Middle frontal gyrus (tissue), 1 donor: Measurements from ENCODE around the gene FAR1.
"Not testable (repeated sequence)": the region's sequence is repeated elsewhere in the genome, so short reads cannot be mapped to it uniquely, and the experiment has no call there.

Source experiments
- DNase-seq: peaks from one replicate; pipeline ENCODE4 v3.0.0-alpha.2; 2015; ENCODE audit warnings: low spot score; ENCODE audit errors: extremely low spot score

FAR1 gene

GRCh38 chr11:13705710-13706109 is 37.2 kb downstream of the FAR1 start:
- DNase-seq: no peak

- no peak for DNase-seq
Observed at GRCh38 chr11:13713982-13714381, 45.5 kb downstream of the FAR1 start.

- no peak for DNase-seq
Observed at GRCh38 chr11:13717331-13717730, 48.9 kb downstream of the FAR1 start.

- no peak for DNase-seq
Observed at GRCh38 chr11:13718394-13718793, 49.9 kb downstream of the FAR1 start.

DNA sequence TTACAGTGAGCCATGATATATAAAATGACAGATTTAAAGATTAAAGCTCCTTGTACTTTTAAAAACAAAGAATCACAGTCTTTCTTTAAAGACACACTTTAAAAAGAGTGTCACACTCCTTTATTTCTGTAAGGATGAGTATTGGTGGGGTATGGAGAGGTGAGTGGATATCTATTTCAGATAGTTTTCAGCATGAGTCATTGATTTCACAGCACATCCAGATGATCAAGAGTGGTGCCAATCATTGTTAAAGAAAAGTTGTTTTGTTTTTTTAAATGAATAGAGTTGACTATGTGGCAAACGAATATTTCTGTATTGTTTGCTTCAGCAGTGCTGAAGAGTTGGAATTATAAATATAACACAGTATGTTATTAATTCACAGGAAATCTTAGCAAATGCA is 52.5 kb downstream of the FAR1 start:
- DNase-seq: no peak

- no peak for DNase-seq
Observed at GRCh38 chr11:13721760-13722159, 53.3 kb downstream of the FAR1 start.

DNA sequence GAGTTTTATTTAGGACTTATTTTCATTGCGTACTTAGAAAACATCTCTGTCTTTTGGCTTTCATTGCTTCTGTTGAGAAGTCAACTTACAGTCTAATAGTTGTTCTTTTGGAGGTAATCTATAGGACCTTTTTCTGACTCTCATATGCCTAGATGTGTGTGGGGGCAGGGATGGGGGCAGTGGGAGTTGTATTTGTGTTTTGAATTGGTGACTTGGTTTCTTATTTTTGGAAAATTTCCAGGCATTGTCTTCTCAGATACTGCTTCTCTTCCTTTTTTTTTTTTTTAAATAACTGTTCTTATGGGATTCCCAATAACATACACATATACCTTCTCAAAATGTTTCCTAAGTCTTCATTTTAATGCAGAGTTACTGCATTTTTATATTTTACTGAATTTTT is 58.0 kb downstream of the FAR1 start:
- no peak for DNase-seq

GRCh38 chr11:13728076-13728475 is 59.6 kb downstream of the FAR1 start:
- no peak for DNase-seq

DNA sequence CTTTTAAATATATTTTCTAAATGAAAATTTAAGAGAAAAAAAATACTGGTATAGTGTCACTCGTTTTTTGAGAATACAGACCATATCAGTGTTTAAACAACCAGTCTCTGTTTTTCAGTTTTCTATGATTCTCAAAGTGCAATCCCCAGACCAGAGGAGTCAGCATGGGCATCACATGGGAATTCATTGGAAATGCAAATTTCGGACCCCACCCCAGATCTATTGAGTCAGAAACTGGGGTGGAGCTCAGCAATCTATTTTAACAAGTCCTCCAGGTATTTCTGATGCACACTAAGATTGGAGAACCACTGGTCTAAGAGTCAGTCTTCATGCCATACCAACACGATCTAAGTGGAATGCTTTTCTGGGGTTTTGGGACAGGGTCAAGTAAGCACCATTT is 66.1 kb downstream of the FAR1 start:
- no peak for DNase-seq

DNA sequence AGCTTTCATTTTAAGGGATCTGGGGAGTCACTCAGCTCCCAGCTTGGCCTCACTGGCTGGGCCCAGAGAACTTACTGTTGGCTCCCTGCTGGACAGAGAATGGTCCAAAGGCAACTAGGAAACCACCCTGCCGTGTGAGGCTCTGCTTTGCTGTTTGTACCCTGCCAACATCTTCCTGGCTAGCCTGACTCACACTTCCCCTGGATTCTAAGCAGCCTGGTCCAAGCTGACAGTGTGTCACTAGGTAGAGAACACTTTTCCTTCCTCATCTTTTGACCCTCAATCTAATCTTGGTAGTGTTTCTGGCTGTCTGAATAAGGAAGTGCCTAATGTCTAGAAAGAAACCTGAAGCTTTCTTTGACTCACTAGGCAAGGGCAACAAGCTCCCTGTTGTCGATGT is 76.7 kb downstream of the FAR1 start:
- DNase-seq: no peak

- not testable (repeated sequence) for DNase-seq
Observed at GRCh38 chr11:13753316-13753715, 84.8 kb downstream of the FAR1 start.

DNA sequence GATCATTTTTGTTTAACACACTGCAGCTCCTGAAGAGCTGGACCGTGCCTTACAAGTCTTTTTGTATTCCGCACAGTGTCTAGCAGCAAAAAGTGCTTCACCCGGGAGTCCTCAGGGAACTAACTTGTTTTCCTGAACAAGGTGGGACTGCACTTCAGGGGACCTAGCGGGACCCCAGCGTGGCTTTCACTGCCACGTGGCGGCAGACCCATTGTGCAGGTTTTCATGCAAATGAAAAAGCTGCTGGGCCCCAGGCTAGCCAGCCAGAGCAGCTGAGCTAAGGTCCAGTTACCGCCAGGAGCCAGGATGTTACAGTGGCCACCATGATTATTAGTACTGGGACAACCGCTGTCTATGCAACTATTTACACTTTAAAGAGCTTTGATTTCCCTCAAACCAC is 90.6 kb downstream of the FAR1 start:
- no peak for DNase-seq

DNA sequence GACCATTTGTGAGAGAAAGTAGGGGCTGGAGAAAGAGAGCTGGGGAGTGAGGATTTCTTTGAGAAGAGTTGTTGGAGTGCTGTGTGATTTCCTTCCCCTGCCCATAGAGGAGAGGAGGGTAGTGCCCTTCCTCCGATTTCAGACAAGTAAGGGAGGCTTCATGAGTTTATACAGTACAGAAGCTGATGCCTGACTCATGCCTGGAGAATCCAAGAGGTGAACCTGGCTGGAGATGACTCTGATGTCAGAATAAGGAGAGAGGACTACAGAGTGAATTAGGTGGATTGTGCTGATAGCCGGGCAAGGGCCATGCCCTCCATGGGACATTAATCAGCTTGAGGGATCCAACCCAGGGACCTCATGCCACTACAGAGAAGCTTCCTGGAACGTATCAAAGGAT is 91.6 kb downstream of the FAR1 start:
- no peak for DNase-seq

- no peak for DNase-seq
Observed at GRCh38 chr11:13761250-13761649, 92.8 kb downstream of the FAR1 start.

DNA sequence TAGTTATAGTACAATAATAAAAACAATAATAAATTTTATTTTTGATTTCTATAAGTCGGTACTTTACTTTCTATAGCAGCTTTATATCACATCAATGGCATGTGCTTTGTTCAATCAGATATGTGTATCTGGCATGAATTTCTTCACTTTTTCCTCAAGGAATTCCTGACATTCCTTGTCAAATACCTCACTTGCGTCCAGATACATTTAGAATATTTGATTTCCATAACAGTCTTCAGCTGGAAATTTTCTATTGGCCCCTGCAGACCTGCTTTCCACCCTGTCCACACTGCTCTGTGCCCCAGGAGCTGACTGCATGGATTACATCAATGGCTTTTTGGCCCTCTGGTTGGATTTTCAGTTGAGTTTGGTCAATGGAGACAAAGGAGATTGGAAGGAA is 93.2 kb downstream of the FAR1 start:
- DNase-seq: no peak

GRCh38 chr11:13762718-13763117 is 94.2 kb downstream of the FAR1 start:
- no peak for DNase-seq

DNA sequence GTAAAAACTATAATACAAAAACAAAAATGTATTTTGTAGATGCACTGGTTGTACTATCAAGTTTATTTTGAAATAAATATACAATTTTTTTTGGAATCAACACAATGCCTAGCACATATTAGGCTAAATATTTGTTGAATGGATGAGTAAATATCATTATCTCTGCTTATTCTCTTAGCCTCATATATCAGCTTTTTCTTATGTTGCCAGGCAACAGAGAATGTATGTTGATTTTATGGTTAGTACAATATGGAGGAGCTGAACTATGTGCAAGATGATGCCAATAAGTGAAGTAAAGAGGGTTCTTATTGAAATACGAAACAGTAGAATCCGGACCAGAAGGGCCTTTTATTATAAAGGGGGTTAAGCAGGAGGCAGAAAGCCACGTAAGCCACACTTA is 94.9 kb downstream of the FAR1 start:
- DNase-seq: no peak

DNA sequence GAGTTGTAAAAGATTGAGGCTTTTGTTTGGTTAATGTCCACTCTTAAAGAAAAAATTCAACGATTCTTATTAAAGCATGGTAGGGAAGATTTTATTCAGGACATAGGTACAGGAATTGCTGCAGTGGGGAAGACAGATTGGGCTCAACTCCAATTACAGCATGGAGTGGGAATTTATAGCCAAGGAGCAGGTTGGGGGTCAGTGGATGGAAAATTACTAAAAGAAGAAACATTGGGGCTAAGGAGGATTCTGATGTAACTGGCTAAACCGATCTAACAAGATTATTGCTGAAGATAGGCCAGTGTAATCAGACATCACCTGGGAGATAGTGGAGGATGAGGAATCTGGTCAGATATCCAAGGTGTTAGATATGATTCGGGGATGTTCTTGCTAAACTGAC is 97.4 kb downstream of the FAR1 start:
- DNase-seq: no peak

GRCh38 chr11:13767471-13767870 is 99.0 kb downstream of the FAR1 start:
- DNase-seq: no peak

- DNase-seq: no peak
Observed at GRCh38 chr11:13769188-13769587, 100.7 kb downstream of the FAR1 start.

DNA sequence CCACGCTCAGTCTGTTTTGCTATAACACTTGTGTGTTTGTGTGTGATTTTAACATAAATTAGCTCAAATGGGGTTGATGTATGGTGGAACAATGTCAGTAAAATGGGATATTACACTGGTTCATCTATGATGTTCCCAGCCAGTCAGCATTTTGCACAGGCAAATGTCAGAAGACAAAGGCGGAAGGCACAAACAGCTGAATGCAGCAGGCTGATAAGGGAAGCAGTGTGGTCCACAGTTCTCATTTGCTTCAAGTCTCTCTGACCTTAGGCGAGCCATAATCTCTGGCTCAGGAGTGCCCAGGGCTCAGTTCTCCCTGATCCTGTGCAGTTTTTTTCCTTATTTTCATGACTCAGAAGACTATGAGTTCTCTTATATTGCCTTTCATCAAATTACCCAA is 102.7 kb downstream of the FAR1 start:
- DNase-seq: no peak

DNA sequence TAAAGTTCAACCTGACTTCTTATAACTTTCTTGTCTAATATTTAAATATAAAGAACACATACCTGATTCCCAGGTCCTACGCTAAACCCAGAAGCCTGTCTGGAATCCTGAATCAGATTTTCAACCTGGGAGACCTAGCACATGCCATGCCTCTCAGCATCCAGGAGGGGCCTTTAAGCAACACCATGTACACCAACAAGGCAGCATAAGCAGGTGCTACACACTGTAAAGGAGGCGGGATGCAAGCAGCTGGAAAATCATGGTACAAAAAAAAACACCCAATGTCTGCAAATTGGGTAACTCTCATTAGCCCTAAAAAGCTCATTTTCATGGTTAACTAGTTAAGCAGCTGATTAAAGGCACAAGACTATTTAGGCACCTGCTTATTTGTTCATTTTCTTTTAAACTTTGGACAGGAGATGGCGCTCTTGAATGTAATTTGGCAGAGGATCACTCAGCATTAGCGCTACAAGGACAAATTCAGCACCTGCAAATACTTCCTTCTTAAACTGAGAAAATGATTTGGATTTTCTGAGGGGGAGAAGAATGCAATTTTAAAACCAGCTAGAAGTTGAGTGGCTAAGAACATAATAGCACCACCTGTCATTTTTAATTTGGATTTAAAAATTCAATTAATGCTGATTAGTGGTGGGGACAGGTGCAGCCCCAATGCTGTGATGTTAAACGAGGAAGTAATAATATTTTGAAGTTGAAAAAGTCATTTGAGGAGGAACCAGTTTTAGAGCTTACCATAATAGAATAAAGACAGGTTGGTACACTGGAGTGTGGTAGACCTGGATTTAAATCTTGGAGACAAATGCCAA is 104.0 kb downstream of the FAR1 start:
- DNase-seq: peak; percentile 53

GRCh38 chr11:13775471-13775870 is 107.0 kb downstream of the FAR1 start:
- DNase-seq: no peak
